Measurements from ENCODE around the gene SEMA4A.

GRCh38 chr1:156114101-156114918, 39.1 kb upstream of the SEMA4A start, which contains the start of gene LMNA:
- TF ChIP-seq CTCF (IDR thresholded peaks at IDR 0.05) = no peak
- TF ChIP-seq POLR2A (IDR thresholded peaks at IDR 0.05) = peak; percentile 96 to 97 (median 96)

Data from body of pancreas (tissue), 4 donors.